Limb (tissue), 2 donors: ENCODE measurements around the gene COQ8B.
"Not testable (repeated sequence)": the region's sequence is repeated elsewhere in the genome, so short reads cannot be mapped to it uniquely, and the experiment has no call there.

Experiments used
- DNase-seq, 2 donors: peaks; one replicate each; pipeline ENCODE4 v3.0.0-alpha.2; 2016; ENCODE audit errors: extremely low spot score in 2 of 2

The COQ8B gene

DNA sequence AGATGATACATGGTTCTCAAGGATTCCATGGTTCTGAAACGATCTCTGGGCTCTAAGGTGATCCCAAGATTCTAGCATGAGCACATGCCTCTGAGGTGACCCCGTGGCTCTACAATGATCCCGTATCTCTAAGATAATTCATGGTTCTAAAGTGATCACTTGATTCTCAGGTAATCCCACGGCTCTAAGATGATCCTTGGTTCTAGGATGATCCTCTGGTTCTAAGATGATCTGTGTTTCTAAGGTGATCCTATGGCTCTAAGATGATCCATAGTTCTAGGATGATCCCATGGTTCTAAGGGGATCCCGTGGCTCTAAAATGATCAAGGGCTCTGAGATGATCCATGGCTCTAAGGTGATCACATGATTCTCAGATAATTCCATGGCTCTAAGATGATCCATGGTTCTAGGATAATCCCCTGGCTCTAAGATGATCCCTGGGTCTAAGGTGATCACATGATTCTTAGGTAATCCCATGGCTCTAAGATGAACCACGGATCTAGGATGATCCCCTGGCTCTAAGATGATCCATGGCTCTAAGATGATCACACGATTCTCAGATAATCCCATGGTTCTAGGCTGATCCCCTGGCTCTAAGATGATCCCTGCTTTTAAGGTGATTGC is 47.6 kb downstream of the COQ8B start:
- DNase-seq: no peak

DNA sequence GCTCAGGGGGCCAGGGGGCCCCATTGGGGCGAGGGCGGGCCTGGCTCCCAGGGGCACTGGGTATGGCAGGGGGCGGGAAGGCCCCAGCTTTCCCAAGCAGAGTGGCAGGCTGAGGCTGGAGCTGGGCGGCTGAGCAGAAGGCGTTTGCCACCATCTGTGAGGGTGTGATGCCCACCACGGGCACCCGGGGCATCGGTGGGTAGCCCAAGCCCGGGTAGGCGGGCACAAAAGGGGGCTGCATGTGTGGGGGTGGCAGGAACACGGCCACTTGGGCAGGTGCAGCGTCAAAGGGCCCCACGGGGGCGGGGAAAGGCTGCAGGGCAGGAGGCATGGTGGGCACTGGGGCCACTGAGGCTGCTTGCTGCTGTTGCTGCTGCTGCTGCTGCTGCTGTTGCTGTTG is 49.1 kb downstream of the COQ8B start:
- no peak for DNase-seq

DNA sequence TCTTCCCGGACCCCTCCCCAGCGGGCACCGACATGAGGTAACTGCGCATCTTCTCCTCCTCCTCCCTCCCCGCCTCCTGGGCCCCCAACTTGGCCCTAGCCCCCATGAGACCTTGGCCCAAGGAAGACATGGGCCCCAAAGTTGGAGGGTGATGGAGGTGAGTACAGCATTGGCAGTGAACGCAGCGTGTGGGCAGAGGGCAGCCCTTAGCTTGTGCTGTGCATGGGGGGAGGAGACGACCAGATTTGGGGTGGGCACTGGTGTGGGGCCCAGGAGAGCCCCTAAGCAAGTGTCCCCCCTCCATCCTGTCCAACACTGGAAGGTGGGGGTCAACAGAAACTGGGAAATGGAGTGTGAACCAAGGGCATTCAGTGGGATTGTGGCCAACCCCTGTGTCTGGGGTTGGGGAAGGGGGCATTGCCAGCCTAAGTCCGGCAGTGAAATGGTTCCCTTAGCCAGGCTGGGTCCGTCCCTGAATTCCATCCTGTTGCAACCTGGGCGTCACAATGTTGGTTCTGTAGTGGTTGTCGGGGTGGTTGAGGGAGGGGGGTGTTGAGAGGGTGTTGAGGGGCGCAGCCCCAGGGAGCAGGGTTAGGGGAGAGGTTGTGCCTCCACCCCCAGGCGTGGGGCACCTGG is 49.8 kb downstream of the COQ8B start:
- DNase-seq: no peak

DNA sequence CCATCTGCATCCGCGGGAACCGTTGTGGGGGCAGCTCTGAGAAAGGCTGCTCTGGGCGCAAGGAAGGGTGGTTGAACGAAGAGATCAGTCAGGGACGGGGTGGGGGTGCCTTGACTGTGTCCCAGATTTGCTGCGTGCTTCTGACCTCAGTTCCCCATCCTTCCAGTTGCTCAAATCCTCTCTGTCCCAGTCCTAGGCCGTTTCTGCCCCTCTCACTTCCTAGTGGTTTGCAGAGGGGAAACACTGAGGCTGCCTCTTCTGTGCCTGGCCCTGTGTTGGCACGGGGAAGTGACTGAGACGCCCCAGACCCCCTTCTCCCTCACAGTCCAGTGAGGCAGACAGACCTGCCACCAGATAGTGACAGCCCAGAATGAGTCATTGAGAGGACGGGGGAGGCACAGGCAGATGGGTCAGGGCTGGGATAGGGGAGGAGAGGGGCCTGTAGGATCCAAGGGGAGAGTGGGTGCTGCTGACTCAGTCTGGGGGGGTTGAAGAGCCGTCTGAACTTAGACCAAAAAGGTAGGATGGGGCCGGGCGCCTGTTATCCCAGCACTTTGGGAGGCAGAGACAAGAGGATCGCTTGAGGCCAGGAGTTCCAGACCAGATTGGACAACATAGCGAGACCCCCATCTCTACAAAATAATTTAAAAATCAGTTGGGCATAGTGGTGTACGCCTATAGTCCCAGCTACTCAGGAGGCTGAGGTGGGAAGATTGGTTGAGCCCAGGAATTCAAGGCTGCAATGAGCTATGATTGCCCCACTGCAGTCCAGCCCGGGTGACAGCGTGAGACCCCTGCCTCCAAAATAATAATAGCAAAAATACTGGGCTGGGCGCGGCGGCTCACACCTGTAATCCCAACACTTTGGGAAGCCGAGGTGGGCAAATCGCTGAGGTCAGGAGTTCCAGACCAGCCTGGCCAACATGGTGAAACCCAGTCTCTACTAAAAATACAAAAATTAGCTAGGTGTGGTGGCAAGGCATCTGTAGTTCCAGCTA is 52.7 kb downstream of the COQ8B start:
- peak in 1 of 2 donors; percentile 12 for DNase-seq

DNA sequence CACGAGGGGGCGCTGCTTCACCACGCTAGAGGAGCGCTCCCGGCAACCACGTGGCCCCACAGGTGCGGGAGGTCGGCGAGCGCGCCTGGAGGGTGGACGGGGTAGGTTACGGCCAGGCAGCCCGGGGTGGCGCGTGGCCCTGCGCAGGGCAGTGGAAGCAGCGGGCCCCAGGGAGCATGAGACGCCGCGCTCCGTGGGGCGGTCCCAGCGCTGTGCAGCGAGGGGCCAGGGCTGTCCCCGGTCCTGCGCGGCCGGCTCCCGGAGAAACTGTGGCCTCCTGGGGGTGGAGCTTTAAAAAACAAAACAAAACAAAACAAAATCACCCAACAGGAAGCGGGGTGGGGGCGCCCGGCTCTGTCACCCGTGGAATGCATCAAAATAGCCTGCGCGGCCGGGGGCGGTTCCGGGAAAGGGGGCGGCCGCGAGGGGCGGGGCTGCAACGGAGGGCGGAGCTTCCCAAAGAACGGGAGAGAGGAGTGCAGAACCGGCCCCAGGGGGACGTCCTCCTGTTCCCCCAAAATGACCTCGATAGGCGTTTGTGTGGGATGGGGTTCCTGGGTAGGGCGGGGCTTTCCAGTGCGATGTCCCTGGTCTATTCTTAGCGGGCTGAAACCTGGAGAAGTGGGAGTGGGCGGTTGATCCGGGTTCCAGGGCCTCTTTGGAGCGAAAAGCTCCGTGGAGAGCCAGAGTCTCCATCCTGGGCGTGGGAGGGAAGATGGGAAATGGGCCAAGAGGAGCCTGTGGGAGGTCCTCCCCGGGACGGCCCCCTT is 53.6 kb downstream of the COQ8B start:
- peak; percentile 83 to 95 for DNase-seq

DNA sequence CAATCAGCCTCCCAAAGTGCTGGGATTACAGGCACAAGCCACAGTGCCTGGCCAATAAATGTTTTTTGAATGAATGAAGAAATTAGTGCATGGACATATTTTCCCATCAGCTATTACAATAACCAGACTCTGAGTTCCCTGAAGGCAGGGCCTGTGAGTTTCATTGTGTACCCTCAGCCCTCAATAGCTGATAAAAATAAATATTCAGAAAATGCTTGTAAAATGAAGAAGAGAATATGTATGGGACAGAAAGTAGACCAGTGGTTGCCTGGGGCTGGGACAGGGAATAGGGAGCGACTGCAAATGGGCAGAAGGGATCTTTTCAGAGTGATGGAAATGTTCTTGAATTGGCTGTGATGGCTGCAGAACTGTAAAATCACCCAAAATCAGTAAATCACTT is 55.1 kb downstream of the COQ8B start:
- no peak for DNase-seq

DNA sequence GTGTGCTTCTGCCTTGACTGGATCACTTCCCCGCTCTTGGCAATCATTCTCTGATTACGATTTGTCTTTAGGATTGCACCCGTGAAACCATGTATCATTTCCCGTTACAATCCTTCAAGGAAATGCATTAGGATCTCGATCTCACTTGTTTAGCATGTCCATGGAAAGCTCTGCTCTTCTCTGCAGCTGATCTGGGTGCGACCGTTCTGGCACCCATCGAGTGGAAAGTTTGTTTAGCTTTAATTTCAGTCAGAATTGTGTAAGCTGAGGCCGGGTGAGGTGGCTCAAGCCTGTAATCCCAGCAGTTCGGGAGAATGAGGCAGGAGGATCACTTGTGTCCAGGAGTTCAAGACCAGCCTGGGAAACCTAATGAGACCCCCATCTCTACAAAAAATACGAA is 57.1 kb downstream of the COQ8B start:
- no peak for DNase-seq

DNA sequence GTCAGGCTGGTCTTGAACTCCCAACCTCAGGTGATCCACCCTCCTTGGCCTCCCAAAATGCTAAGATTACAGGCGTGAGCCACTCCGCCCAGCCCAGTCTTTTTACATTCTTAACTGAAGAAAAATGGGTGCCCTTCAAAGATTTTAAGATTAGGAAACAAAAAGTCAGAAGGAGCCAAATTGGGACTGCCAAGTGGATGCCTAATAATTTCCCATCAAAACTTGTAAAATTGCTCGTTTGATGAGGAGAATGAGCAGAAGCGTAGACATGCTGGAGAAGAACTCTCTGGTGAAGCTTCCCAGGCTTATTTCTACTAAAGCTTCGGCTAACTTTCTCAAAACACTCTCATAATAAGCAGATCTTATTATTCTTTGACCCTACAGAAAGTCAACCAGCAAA is 57.6 kb downstream of the COQ8B start:
- DNase-seq: no peak

DNA sequence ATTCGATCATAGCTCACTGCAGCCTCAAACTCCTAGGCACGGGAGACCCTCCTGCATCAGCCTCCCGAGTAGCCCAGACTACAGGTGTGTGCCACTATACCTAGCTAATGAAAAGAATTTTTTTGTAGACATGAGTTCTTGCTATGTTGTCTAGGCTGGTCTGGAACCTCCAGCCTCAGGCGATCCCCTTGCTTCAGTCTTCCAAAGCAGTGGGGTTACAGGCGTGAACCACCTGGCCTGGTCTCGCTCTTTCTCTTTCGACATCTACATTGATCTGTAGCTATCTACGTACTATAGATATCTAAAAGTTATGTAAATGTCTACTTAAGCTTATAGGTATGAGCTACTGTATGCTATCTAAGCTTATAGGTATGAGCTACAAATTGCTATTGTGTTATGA is 58.7 kb downstream of the COQ8B start:
- DNase-seq: no peak

DNA sequence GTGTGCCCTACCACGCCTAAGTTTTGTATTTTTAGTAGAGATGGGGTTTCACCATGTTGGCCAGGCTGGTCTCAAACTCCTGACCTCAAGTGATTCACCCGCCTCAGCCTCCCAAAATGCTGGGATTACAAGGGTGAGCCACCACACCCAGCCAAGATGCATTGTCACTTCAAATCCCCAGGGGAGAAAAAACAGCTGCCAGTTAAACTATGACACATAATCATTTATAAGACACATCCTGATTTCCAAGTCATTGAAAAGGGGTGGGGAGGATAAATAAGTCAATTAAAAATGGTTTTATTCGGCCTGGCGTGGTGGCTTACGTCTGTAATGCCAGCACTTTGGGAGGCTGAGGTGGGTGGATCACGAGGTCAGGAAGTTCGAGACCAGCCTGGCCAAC is 61.0 kb downstream of the COQ8B start:
- not testable (repeated sequence) for DNase-seq

DNA sequence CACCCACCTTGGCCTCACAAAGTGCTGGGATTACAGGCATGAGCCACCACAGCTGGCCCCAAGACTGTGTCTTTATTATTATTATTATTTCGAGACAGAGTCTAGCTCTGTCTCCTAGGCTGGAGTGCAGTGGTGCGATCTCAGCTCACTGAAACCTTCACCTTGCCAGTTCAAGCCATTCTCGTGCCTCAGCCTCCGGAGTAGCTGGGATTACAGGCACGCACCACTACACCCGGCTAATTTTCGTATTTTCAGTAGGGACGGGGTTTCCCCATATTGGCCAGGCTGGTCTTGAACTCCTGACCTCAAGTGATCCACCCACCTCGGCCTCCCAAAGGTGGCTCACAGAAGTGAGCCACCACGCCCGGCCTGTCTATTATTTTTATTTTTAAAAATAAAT is 64.4 kb downstream of the COQ8B start:
- DNase-seq: not testable (repeated sequence)

DNA sequence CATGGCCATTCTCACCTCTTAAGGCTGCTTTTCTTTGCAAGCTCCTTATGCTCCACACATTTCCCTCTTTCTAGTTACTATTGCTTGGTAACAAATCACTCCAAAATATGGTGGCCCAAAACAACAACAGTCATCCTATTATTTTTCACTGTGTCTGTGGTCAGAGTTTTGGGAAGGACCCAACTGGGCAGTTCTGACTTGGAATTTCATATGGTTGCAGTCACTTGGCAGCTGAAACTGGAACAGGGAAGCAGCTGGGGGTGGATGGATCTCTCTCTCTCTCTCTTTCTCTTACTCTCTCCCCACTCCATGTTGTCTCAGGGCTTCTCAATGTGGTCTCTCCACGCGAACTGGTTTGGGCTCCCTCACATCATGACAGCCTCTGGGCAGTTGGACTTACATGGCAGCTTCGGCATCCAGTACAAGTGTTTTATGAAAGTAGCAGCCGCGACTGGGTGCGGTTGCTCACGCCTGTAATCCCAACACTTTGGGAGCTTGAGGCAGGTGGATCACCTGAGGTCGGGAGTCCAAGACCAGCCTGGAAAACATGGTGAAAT is 65.9 kb downstream of the COQ8B start:
- no peak for DNase-seq

DNA sequence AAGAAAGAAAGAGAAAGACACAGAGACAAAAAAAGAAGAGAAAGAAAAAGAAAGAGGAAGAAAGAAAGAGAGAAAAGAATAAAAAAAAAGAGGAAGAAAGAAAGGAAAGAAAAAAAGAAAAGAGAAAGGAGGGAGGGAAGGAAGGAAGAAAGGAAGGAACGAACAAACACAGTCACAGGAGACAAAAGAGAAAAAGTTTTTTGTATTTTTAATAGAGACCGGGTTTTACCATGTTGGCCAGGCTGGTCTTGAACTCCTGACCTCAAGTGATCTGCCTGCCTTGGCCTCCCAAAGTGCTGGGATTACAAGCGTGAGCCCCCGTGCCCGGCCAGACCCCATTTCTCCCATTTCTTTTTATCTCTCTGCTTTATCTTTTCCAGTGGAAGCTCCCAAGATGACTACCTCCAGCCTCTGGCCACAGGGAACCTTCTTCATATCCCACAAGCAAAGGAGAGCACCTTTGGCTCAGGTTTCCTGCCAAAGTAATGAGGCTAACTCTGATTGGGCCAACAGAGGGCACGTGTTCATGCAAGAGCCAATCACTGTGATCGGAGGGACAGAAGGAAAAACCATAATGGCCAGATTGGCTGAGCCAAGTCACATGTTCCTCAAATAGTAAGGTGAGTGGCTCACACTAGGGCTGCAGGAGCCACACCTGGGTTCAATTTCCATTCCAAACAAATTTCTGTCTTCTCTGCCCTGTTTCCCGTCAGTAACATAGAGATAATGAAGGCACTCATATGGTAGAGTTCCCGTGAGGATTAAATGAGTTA is 66.6 kb downstream of the COQ8B start:
- DNase-seq: not testable (repeated sequence)

DNA sequence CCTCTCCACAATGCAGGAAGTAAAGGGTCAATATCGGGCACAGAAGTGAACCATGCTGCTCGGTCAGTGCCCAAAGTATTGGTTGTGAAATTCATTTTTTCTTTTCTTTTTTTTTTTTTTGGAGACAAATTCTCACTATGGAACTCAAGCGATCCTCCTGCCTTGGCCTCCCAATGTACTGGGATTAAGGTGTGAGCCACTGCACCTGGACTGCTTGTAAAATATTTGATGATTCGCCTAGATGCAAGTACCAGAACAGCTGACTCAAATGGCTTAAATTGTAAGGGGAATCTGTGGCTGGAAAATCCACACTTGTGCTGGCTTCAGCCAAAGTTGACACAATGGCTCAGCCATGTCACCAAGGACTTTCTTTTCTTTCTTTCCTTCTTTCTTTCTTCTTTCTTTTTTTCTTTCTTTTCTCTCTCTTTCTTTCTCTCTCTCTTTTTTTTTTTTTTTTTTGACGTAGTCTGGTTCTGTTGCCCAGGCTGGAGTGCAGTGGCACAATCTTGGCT is 69.9 kb downstream of the COQ8B start:
- DNase-seq: no peak

DNA sequence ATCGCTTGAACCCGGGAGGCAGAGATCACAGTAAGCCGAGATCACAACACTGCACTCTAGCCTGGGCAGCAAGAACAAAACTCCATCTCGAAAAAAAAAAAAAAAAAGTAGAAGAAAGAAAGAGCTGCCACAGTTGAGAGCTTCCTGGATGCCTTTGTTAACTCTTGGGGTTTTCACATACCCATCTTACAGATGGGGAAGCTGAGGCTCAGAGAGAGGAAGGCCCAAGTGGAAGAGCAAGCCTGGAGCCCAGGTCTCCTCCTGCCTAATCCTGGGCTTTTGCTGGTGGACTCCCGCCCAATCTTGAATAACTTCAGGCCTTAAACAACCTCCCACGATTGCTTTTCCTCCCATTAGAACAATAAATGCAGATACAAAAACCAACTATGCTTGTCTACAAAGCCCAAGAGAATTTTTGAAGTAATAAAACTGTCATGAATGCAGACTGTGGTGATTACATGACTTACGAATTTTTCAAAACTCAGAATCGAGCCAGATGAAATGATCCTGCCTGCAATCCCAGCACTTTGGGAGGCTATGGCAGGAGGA is 73.9 kb downstream of the COQ8B start:
- DNase-seq: no peak

DNA sequence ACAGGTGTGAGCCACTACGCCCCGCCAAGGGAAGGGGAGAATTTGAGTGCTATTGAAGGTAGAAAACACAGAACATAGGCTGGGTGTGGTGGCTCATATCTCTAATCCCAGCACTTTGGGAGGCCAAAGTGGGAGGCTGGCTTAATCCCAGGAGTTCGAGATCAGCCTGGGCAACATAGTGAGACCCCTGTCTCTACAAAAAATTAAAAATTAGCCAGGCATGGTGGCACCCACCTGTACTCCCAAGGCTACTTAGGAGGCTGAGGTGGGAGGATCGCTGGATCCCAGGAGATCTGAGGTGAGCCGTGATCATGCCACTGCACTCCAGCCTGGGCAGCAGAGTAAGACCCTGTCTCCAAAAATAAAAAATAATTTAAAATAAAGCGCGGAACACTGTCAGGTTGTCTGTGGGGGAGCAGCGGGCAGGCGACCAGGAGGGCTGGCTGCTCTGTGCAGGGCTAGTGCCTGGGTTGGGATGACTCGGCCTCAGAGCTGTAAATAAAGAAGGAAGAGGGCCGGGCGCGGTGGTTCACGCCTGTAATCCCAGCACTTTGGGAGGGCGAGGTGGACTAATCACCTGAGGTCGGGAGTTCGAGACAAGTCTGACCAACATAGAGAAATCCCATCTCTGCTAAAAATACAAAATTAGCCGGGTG is 74.5 kb downstream of the COQ8B start:
- no peak for DNase-seq
